Right ventricle myocardium inferior (tissue), 1 donor: ENCODE data around the gene PLEKHM1. TPM values are rescaled to one million over a fixed set of nuclear protein-coding genes. Genes with fewer than 3 reads are reported as not detected.
"Not testable (repeated sequence)": the region's sequence is repeated elsewhere in the genome, so short reads cannot be mapped to it uniquely, and the experiment has no call there.

Source experiments
- ATAC-seq: fragments of 200-7000 bp; cut with Tn5 transposase; one replicate; pipeline ENCODE4 v1.9.1; 2020; ENCODE audit warnings: mild to moderate bottlenecking, moderate library complexity
- DNase-seq: peaks from one replicate; pipeline ENCODE4 v3.0.0; 2021; ENCODE audit errors: missing footprints
- intact Hi-C: fragments of 100-400 bp; cut with DNase I; formaldehyde crosslinking; loops from one replicate; pipeline ENCODE4 v1.11.0; 2022
- long read RNA-seq: library from polyadenylated mRNA; unstranded; transcript quantifications from one replicate; pipeline ENCODE4 v2.0.0, GENCODE V29; 2021
- total RNA-seq: library from RNA; stranded (reverse); fragmentation: NEBNext Ultra II Directional; extraction: Animal tissue kit (Norgen Biotek cat#: 25700); gene quantifications from one replicate; pipeline ENCODE4 v1.2.1, GENCODE V29; 2021
- donor health status: DM: no; HTN: yes; CAD: no; lungs with severe emphysema.

The PLEKHM1 gene
- 26.9 TPM for total RNA-seq
- long read RNA-seq, full-length matches to known transcripts, result 4 of 8 reads
- long read RNA-seq, partial matches to known transcripts, result 3 of 8 reads
- long read RNA-seq, other reads (novel, unspliced or antisense), result 1 of 8 reads

- DNase-seq, result peak; percentile 96
- ATAC-seq, result peak; percentile 96
- intact Hi-C loops, result not testable (repeated sequence)
These were observed at the start of gene PLEKHM1 for GRCh38 chr17:45490615-45491433. PLEKHM1 (minus strand) TSS chr17:45490721; CDS start chr17:45482484, 8,237 bp downstream.

- intact Hi-C loops, ATAC-seq, DNase-seq: not testable (repeated sequence)
These were observed 47.6 kb upstream of the PLEKHM1 start for GRCh38 chr17:45538168-45538567.

DNA sequence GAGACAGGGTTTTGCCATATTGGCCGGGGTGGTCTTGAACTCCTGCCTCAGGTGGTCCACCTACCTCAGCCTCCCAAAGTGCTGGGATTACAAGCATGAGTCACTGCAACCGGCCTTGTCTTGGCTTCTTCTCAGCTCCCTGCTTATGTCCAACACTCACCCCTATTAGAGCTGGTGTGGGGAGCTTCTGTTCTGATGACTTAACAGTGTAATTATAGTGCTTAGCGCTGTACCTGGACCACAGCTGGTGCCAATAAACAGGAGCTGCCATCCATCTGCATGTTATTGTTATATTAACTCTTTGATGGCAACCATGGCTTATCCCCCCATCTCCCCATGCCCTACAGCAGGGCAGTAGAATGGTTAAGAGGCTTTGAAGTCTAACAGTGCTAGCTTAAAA is 15.6 kb upstream of the PLEKHM1 start:
- DNase-seq, intact Hi-C loops, ATAC-seq: not testable (repeated sequence)

GRCh38 chr17:45505183-45505582 is 14.7 kb upstream of the PLEKHM1 start:
- intact Hi-C loops, ATAC-seq, DNase-seq: not testable (repeated sequence)

- peak; percentile 39 for ATAC-seq
- DNase-seq, intact Hi-C loops: not testable (repeated sequence)
These were observed 10.7 kb upstream of the PLEKHM1 start for GRCh38 chr17:45501092-45501707.

DNA sequence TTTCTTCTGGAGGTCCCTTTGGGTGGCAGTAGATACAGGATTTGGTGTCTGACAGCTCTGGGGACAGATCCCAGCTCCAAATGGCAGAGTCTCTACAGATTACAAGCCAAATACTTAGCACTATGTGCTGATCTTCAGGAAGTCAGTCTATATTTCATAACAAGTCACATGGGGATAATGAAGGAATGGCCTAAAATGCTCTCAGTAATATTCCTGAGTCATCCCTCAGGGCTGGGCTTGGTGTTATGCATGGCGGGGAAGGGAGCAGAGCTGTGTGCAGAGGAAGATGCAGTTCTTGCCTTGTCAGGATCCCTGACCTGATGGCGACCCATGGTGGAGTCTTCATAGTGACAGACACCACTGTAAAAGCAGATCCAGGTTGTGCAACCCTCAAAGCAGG is 10.0 kb upstream of the PLEKHM1 start:
- ATAC-seq, result peak; percentile 92
- peak; percentile 62 for DNase-seq
- intact Hi-C loops, result not testable (repeated sequence)

DNA sequence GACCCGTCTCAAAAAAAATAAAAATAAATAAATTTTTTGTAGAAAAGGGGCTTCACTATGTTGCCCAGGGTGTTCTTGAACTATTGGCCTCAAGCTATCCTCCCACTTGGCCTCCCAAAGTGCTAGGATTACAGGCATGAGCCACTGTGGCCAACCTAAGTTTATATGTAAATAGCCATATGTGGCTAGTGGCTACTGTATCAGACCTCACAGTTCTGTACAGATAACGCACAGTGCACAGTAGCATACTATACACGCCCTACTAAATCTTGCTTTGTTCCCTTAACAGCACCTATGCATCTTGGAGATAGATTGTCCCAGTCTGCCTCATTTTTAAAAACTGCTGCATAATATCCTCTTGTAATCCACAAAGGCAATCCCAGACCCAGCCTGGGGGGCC is 8.7 kb upstream of the PLEKHM1 start:
- intact Hi-C loops, DNase-seq, ATAC-seq: not testable (repeated sequence)

DNA sequence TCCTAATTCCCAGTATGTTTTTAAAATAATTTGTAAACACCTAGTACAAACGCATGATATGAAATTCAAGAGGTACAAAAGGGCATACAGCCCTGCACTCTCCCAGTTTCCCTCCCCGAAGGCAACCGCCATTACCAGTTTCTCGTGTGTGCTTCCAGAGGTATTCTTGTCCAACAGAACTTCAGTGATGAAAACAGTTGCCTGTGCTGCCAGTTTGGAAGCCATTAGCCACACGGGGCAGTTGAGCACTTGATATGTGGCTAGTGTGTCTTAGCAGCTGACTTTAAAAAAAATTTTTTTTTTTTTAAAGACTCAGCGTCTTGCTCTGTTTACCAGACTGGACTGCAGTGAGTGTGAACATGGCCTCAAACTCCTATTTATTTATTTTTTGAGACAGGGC is 7.9 kb upstream of the PLEKHM1 start:
- ATAC-seq, intact Hi-C loops: not testable (repeated sequence)

DNA sequence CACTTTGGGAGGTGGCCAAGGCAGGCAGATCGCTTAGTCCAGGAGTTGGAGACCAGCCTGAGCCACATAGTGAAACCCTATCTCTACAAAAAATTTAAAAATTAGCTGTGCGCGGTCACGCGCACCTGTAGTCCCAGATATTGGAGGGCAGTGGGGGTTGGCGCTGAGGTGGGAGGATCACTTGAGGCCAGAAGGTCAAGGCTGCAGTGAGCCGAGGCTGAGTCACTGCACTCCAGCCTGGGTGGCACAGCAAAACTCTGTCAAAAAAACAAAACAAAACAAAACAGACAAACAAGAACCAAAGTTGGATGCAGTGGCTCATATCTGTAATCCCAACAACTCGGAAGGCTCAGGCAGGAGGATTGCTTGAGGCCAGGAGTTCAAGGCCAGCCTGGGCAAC is 6.9 kb upstream of the PLEKHM1 start:
- intact Hi-C loops, ATAC-seq, DNase-seq: not testable (repeated sequence)

More for the DNA sequence above, 7.9 kb upstream of the PLEKHM1 start:
- not testable (repeated sequence) for DNase-seq

DNA sequence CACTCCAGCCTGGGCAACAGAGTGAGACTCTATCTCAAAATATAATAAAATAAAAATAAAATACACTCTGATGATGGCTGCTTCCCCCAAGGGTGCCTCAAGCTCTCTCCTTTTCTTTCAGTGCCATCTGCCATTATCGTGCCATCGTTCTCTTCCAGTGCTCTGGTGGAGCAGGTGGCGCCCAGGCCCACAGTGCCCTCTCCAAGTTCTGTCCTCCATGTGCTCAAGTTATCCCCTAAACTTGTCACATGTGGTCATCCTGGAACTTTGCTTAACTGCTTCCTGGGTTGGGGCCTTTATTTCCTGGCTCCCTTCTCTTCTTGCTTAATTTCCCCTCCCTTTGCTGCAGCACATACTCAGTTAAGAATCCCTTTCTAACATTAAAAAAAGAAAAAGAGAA is 6.0 kb upstream of the PLEKHM1 start:
- intact Hi-C loops, result not testable (repeated sequence)

DNA sequence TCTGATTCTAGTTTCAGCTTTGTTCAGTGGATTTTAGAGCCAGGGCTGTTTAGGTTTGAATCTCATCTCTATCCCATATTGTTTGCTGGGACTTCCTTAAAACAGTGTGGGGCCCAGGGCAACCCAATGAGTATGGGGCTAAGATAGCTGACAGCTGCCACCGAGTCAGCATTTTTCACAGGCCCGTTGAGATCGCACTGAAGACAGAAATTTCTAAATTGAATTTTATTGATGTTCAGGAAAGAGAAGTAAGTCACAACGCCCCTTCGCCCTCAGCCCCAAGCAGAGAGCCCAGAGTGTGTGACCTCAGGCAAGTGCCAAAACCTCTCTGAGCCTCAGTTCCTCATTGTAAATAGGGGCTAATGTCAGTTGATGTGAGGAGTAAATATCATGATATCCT is 4.0 kb upstream of the PLEKHM1 start:
- intact Hi-C loops, ATAC-seq: not testable (repeated sequence)
- DNase-seq, result peak; percentile 77

More for the DNA sequence above, 6.0 kb upstream of the PLEKHM1 start:
- ATAC-seq, DNase-seq: not testable (repeated sequence)

GRCh38 chr17:45492156-45492555 is 1.6 kb upstream of the PLEKHM1 start:
- DNase-seq, ATAC-seq, intact Hi-C loops: not testable (repeated sequence)

GRCh38 chr17:45490198-45490597 is 323 bp downstream of the PLEKHM1 start:
- DNase-seq, intact Hi-C loops: not testable (repeated sequence)
- peak; percentile 39 for ATAC-seq

DNA sequence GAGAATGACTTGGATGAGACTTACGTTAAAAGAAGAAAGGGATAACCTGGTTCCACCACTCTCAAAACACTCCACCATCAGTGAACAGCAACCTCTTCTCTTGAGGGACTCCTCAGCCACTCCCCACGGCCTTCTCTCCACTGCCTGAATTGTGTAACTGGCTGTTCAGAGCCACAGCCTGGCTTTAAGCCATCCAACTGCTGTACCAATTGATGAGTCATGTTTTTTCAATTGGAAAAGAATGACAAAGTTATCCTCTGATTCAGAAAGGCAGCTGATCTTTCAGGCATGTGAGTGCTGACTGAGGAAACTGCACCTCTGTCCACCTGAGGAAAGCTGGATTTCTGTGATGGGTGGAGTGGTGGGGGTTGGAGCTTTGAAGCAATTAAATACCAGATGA is 2.8 kb downstream of the PLEKHM1 start:
- ATAC-seq (peak; percentile 59), DNase-seq (peak; percentile 84)
- intact Hi-C loops, result not testable (repeated sequence)

GRCh38 chr17:45483591-45484216 is 6.8 kb downstream of the PLEKHM1 start:
- DNase-seq, ATAC-seq, intact Hi-C loops: not testable (repeated sequence)

- ATAC-seq, result not testable (repeated sequence)
These were observed 7.3 kb downstream of the PLEKHM1 start for GRCh38 chr17:45483177-45483576.

DNA sequence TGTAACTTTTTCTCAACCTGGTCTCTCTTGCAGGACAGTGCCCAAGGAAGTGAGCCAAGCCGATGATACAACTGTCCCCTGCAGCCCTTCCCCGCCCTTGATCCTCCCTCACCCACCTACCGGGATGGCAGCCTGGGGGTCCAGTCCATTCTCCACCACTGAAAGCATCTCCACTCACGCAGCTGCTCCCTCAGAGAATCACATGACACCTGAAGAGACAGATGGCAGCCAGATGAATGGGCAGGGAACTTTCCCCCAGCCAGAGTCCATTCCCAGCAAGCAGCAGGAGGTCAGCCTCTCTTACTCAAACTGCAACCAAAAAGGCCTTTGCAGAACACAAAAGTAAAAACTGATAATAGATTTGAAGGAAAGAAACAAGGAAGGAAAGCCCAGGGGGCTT is 8.2 kb downstream of the PLEKHM1 start:
- DNase-seq, intact Hi-C loops: not testable (repeated sequence)

More at GRCh38 chr17:45483177-45483576, 7.3 kb downstream of the PLEKHM1 start:
- DNase-seq, intact Hi-C loops: not testable (repeated sequence)

GRCh38 chr17:45475436-45475835 is 15.1 kb downstream of the PLEKHM1 start:
- not testable (repeated sequence) for DNase-seq, ATAC-seq

More for the DNA sequence above, 8.2 kb downstream of the PLEKHM1 start:
- ATAC-seq, result not testable (repeated sequence)

DNA sequence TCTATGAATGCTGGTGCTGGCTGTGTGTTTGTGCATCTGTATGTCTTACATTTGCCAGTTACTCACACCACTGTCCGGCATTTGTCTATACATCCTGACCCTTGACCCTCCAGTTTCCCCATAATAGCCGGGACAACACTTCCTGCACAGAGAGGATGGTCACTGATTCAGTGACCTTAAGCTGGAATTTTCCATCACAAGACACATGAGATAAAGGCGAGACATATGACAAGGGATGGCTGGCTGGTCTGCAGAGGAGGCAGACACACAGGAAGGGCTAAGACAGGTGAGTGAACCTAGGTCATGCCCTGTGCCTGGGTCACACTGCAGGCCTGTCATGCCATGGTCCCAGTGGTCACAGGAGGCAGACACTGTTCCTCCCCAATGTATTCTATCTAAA is 18.3 kb downstream of the PLEKHM1 start:
- ATAC-seq, intact Hi-C loops, DNase-seq: not testable (repeated sequence)

More at GRCh38 chr17:45475436-45475835, 15.1 kb downstream of the PLEKHM1 start:
- intact Hi-C loops, result not testable (repeated sequence)
